ENCODE data around the gene KRT3.

DNA sequence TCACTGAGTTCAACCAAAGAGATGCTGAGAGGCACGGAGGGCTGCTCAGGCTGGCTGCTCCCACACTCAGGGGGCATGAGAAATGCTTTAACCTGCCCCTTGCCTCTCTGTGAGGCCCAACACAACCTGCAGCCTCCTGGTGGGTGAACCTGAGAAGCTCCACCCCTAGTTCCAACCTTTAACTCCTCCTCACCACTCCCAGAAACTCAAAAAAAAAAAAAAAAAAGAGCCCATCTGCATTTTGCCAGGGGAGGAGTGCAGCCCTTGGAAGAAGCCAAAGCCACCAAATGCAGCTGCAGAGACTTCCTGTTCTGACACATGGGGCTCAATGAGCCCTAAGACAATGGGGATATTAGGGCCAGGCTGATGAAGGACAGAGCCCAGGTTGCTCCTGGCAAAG lies 9.1 kb upstream of the KRT3 start:
- TF ChIP-seq, protein P1, sequence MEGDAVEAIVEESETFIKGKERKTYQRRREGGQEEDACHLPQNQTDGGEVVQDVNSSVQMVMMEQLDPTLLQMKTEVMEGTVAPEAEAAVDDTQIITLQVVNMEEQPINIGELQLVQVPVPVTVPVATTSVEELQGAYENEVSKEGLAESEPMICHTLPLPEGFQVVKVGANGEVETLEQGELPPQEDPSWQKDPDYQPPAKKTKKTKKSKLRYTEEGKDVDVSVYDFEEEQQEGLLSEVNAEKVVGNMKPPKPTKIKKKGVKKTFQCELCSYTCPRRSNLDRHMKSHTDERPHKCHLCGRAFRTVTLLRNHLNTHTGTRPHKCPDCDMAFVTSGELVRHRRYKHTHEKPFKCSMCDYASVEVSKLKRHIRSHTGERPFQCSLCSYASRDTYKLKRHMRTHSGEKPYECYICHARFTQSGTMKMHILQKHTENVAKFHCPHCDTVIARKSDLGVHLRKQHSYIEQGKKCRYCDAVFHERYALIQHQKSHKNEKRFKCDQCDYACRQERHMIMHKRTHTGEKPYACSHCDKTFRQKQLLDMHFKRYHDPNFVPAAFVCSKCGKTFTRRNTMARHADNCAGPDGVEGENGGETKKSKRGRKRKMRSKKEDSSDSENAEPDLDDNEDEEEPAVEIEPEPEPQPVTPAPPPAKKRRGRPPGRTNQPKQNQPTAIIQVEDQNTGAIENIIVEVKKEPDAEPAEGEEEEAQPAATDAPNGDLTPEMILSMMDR (IDR thresholded peaks at IDR 0.05) = no peak
- TF ChIP-seq SP1 (CRISPR knock-in tag; conservative IDR thresholded peaks at IDR 0.05) = no peak
- TF ChIP-seq, protein P2, sequence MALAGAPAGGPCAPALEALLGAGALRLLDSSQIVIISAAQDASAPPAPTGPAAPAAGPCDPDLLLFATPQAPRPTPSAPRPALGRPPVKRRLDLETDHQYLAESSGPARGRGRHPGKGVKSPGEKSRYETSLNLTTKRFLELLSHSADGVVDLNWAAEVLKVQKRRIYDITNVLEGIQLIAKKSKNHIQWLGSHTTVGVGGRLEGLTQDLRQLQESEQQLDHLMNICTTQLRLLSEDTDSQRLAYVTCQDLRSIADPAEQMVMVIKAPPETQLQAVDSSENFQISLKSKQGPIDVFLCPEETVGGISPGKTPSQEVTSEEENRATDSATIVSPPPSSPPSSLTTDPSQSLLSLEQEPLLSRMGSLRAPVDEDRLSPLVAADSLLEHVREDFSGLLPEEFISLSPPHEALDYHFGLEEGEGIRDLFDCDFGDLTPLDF (CRISPR knock-in tag; IDR thresholded peaks at IDR 0.05) = no peak
- TF ChIP-seq, protein P3, sequence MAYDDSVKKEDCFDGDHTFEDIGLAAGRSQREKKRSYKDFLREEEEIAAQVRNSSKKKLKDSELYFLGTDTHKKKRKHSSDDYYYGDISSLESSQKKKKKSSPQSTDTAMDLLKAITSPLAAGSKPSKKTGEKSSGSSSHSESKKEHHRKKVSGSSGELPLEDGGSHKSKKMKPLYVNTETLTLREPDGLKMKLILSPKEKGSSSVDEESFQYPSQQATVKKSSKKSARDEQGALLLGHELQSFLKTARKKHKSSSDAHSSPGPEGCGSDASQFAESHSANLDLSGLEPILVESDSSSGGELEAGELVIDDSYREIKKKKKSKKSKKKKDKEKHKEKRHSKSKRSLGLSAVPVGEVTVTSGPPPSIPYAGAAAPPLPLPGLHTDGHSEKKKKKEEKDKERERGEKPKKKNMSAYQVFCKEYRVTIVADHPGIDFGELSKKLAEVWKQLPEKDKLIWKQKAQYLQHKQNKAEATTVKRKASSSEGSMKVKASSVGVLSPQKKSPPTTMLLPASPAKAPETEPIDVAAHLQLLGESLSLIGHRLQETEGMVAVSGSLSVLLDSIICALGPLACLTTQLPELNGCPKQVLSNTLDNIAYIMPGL (CRISPR knock-in tag; IDR thresholded peaks at IDR 0.05) = no peak
- TF ChIP-seq, protein P4, sequence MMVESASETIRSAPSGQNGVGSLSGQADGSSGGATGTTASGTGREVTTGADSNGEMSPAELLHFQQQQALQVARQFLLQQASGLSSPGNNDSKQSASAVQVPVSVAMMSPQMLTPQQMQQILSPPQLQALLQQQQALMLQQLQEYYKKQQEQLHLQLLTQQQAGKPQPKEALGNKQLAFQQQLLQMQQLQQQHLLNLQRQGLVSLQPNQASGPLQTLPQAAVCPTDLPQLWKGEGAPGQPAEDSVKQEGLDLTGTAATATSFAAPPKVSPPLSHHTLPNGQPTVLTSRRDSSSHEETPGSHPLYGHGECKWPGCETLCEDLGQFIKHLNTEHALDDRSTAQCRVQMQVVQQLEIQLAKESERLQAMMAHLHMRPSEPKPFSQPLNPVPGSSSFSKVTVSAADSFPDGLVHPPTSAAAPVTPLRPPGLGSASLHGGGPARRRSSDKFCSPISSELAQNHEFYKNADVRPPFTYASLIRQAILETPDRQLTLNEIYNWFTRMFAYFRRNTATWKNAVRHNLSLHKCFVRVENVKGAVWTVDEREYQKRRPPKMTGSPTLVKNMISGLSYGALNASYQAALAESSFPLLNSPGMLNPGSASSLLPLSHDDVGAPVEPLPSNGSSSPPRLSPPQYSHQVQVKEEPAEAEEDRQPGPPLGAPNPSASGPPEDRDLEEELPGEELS (CRISPR knock-in tag; IDR thresholded peaks at IDR 0.05) = no peak
- TF ChIP-seq, protein P5, sequence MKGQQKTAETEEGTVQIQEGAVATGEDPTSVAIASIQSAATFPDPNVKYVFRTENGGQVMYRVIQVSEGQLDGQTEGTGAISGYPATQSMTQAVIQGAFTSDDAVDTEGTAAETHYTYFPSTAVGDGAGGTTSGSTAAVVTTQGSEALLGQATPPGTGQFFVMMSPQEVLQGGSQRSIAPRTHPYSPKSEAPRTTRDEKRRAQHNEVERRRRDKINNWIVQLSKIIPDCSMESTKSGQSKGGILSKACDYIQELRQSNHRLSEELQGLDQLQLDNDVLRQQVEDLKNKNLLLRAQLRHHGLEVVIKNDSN (CRISPR knock-in tag; IDR thresholded peaks at IDR 0.05) = no peak

Measured in WTC11 (cell line).